HG03097 (cell line): ENCODE measurements around the gene KCTD5.
"Not testable (repeated sequence)": the region's sequence is repeated elsewhere in the genome, so short reads cannot be mapped to it uniquely, and the experiment has no call there.

Experiments
- ATAC-seq: cut with Tn5 transposase; IDR thresholded peaks from one replicate; pipeline ENCODE4 v1.9.1; 2021; ENCODE audit not compliant: unreplicated experiment, low FRiP score

Gene KCTD5

DNA sequence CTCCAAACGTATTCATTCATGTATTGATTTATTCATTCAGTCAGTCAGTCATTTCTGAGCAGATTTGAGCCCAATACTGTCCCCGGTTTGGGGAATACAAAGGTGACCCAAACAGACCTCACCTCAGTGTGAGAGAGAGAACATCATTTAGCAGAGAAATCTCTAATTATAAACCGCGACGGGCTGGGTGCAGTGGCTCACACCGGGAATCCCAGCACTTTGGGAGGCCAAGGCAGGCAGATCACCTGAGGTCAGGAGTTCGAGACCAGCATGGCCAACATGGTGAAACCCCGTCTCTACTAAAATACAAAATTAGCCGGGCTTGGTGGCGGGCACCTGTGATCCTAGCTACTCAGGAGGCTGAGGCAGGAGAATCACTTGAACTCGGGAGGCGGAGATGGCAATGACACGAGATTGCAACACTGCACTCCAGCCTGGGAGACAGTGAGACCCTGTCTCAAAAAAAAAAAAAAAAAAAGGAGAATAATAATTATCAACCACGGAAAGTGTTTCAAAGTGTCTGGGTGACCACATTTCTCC, 39.4 kb downstream of the KCTD5 start:
- ATAC-seq = not testable (repeated sequence)

DNA sequence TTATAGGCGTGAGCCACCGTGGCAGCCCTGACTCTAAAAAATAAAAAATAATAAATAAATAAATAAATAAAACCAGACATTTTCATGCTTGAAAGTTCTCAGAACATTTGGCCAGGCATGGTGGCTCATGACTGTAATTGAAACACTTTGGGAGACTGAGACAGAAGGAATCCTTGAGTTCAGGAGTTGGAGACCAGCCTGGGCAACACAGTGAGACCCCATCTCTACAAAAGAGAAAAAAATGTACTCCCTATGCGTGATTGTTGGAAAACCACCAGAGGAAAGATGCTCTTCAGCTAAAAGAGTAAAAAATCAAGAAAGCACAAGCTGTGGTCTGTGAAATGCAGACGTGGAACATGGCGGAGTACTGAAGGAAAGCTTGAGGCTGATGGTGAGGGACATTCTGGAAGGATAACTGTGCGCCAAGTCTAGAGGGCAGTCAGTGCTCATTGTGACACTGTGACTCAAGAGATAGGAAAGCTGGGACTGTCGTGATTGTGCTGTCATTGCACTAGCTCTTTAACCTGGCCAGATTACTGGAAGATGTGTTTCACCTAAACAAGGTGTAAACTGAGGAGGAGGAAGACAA, 41.9 kb downstream of the KCTD5 start:
- no peak for ATAC-seq

DNA sequence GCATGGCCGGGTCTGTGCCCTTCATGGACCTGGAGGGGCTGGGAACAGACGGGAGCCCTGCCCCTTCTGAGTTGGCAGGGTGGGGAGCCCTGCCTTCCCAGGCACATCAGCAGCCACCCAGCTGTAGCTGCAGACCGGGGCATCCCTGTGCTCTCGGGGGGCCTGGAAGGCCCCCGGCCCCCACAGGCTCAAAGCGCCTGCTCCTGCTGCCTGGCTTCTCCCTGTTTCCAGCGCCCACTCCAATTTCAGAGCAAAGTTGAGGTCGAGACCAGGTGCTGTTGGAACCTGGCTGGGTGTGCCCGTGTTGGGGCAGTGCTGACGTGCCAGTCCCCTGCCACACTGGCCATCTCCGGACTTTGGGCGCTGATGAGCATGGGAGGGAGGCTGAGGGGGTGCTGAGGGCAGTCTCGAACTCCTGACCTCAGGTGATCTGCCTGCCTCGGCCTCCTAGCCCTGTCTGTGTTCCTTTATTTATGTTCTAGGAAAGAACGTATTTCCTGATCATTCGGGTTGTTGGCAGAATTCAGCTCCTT, 42.6 kb downstream of the KCTD5 start:
- ATAC-seq = no peak

DNA sequence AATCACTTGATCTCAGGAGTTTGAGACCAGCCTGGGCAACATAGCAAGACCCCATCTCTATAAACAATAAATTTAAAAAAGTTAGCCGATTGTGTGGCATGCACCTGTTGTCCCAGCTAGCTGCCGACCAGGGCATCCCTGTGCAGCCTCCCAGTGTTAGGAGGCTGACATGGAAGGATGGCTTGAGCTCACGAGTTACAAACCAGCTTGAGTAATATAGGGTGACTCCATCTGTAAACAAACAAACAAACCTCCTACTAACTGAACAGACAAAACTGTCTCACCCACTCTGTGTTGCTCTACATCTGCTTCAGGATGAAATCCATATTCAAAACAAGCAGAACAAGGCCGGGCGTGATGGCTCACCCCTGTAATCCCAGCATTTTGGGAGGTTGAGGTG, 44.6 kb downstream of the KCTD5 start:
- ATAC-seq = no peak

DNA sequence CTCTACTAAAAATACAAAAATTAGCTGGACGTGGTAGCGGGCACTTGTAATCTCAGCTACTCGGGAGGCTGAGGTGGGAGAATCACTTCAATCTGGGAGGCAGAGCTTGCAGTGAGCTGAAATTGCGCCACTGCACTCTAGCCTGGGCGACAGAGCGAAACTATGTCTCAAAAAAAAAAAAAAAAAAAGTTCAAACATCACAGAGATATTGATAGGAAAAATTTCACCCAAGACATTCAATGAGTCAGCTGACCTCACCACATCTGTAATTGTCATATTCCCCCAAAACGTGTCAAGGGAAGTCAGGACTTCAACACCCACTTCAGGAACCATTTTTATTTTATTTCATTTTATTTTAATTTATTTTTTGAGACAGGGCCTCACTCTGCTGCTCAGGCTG, 45.7 kb downstream of the KCTD5 start:
- ATAC-seq = no peak

DNA sequence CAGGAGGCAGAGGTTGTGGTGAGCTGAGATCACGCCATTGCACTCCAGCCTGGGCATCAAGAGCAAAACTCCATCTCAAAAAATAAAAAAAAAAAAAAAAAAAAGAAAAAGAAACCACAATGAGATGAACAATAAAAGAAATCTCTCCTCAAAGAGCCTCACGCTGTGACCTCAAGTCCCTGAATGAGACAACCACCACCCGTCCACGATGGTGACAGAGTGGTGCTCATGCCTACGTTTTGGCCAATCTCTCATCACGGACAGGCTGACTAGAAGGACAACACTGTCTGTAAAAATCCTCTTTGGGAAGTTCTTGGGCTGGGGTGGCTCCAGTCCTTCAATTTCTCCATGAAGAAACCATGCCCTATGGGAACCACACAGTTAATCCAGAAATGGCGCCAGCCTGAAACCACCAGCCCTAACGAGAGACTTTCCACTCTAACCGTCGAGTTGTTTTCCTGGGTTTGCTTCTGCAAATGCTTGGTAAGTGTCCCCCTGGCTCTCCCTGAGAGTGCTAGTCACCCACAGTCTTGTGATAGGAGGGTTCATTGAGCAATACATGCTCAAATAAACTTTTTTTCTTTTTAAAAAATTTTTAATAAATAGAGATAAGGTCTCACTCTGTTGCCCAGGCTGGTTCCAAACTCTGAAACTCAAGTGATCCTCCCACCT, 52.7 kb downstream of the KCTD5 start:
- no peak for ATAC-seq

DNA sequence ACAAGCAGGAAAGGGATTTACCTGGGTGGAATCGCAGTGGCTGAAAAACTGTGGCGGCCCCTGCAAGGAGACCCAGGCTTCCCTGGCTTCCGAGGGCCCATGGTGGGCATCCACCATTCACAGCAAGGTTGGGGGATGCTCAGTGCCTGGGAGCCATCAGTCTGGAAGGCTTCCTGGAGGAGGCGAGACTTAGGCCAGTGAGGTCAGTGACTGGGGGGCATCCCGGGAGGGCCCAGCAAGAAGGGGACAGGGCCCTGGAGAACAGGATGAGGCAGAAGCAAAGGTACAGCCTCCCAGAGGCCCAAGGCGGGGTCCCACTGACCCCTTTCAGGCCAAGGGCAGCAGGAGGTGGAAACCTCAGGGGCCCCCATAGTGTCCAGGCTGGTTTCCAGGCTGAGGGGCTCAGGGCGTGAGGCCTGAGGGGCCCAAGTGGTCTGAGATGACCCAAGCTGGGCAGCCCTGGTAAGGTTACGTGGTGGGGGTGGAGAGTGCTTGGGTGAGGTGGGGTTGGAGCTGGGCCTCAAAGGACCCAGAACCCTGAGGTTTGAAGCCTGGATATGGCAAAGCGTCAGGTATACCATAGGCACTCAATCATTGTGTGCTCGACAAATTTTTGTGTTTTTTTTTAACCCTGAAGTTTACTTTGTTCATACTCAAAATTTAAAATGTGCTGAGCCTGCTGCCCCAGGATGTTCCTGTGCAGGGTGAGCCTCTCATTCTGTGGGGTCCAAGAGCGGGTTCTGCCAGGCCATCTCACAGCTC, 54.3 kb downstream of the KCTD5 start:
- ATAC-seq = no peak

DNA sequence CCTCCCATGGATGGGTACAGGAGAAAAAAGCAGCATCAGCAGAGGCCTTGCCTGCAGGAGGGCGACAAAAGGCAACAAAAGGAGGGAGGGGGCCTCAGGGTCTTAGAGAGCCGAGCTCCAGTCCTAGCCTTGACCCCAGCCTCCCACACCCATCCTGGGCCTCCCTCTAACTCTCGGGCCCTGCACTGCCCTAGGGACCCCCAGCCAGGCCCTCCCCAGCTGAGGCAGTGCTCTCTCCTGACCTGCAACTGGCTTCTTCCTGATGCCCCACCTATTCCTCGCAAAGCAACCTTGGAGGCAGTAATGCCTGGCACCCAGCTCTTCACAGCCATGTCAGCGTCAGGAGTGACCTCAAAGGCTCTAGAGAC, 54.9 kb downstream of the KCTD5 start:
- no peak for ATAC-seq

DNA sequence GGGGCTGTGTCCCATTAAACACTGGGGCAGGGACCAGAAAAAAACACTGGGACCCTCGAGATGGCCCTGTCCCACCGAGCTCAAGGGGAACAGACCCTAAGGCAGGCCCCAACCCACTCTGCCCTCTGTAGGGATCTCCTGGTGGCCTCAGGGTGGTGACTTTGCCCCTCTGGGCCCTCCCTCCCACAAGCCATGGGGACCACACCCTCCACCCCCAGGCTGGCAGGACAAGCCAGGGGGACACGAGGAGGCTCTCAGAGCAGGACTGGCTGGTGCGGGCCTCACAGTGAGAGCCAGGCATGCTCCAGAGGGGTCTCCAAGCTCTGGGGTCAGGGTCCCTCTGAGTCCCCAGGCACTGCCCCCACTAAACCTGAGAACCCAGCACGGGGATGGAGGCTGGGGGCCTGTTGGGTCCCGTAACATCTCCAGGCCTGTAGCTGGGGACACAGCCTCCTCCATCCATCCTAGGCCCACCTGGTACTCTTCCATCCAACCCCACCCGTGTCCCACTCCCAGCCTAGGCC, 55.6 kb downstream of the KCTD5 start:
- ATAC-seq = no peak

DNA sequence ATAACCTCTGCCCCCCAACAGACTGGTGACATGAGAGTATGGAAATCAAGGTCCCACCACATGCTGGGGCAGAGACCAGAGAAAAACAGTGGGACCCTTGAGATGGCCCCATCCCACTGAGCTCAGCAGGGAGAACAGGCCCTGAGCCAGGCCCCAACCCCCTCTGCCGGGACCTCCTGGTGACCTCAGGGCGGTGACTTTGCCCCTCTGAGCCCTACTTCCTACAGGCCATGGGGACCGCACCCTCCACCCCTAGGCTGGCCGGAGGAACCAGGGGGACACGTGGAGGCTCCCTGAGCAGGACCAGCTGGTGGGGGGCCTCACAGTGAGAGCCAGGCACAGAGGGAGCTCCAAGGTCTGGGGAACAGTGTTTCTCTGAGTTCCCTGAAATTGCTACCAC, 56.3 kb downstream of the KCTD5 start:
- no peak for ATAC-seq

DNA sequence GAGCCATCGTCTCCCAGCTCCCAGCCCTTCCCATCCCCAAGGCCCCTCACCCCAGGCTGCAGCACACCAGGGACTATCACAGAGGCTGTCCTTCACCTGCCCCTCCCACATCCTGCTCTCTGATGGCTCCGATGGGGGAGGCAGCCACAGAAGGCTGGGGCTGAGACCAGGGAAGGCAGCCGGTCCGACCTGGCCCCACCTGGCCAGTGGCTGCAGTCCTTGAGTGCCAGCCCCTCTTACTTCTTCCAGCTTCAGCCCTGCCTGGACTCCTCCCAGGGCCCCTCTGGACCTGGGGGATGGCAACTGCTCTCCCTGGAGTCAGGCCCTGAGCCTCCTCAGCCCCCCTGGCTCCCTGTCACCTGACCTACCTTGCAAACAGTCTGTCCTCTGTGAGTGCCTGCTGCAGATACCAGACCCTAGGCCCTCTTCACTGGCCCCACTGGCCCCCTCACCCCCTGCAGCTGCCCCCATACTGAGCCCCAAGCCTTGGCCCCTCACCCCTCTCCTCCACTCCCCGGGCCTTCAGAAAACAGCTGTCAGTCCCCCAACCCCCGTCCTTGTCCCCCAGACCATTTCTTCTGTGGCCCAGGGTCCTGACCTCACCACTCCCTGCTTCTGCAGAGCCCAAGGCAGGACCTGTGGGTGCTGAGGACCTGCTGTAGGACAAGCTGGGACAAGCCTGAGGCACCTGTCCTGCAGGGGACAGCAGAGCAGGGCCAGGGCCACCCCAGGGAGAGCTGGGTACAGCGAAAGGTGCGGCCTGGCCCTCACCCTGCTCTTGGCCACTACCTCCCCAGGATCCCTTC, 57.5 kb downstream of the KCTD5 start:
- no peak for ATAC-seq

DNA sequence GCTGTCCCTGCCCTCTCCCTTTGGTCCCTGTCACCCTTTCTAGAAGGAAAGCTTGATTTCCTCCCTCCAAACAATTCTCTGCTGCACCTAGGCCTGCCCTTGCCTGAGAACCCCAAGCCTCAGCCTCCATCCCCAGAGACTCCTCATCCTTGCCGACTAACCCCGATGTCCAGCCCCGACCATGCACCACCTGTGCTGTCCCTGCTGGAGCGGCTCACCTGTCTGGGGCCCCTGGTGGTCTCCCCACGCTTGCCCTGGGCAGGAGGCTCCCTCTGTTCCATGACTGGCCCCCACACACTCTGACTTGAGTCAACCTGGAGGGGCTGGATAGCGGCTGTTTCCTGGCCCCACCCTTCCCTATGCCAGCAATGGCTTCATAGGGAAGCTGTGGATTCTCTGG, 58.2 kb downstream of the KCTD5 start:
- ATAC-seq = no peak

DNA sequence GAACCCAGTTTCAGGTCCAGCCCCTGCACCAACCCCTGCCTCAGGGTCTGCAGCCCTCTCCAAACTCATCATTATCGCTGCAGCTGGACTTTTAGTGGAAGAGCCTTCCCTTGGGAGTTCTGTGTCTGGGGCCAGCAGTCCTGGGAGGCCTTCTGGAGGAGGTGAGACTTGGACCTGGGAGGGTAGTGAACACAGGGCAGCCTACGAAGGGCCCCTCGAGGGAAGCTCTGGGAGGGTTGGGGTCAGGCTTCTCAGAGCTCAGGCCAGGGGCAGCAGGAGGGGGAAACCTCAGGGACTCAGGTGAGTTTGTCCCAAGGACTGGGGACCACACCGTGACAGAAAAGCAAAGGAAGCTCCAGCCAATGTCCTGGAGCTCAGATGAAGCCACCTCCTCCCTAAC, 58.8 kb downstream of the KCTD5 start:
- no peak for ATAC-seq

DNA sequence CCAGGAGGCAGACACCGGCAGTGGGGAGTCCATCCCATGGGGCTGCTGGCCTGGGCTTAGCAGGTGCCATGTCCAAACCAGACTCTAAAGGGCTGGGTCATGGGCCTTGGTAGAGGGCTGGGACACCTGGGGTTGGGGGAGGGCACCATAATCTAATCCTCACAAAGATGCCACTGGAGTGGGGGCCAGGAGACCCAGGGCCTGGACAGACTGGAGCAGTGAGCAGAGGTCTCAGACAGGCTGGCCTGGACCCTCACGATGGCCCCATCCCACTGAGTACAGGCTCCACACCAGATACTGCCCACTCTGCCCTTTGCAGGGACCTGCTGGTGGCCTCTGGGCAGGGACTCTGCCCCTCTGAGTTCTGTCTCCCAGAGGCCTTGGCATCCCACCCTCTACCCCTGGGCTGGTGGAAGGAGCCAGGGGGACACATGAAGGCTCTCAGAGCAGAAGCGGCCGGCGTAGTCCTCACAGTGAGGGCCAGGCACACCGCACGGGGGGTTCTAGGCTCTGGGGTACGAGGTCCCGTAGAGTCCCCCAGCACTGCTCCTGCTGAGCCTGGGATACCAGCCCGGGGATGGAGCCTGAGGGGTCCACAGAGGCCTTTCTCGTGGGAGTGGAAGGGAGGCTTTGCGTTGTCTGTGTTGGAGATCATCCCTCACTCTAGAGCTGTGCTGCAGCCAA, 60.1 kb downstream of the KCTD5 start:
- no peak for ATAC-seq

DNA sequence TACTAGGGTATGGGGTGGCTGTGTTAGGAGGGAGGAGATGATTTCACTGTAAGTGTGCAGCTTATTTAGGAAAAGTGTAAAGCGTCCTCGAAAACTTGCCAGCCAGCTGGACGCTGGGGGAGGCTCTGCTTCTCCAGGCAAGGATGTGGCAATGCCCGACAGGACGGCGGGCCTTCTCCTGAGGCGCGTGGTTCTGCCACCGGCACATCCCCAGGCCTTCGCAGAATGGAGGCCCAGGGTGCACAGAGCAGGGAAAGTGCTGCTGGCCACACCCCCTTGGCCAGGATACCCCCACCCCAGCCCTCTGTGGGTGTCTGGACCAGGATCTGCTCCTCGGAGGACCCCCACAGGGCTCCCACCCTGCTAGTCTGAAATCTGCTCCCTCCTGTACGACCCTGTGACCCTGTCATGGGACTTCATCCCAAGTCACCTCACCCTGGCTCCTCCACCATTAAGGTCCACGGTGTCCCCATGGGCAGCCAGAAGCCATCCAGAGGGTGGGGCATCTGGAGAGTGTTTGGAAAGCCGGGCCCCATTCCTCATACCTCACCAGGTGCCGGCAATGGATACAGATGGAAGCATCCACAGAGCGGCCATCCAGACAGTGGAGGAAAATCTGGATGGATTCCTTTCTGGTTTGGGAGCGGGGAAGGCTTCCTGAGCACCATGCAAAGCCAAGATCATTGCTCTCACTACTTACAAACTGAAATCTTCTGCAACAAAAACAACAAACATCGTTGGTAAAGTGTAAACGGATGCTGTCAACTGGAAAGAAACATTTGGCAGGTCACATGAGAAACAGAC, 60.9 kb downstream of the KCTD5 start:
- no peak for ATAC-seq

DNA sequence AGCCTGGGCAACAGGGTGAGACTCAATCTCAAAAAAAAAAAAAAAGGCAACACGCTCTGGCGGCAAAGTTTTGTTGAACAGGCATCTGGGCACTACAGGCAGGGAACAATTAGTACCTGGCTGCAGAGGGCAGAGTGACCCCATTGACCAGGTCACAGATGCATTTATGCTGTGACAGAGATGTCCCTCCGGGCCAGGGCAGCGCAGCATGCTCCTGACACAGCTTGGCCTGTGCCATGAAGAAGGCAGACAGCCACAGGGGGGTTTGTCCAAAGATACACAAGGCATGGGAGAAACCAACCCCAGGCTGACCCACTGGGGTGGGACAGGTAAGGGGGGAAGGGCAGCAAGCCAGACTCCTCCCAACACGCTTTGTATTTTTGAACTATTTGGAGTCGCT, 62.4 kb downstream of the KCTD5 start:
- ATAC-seq = no peak

DNA sequence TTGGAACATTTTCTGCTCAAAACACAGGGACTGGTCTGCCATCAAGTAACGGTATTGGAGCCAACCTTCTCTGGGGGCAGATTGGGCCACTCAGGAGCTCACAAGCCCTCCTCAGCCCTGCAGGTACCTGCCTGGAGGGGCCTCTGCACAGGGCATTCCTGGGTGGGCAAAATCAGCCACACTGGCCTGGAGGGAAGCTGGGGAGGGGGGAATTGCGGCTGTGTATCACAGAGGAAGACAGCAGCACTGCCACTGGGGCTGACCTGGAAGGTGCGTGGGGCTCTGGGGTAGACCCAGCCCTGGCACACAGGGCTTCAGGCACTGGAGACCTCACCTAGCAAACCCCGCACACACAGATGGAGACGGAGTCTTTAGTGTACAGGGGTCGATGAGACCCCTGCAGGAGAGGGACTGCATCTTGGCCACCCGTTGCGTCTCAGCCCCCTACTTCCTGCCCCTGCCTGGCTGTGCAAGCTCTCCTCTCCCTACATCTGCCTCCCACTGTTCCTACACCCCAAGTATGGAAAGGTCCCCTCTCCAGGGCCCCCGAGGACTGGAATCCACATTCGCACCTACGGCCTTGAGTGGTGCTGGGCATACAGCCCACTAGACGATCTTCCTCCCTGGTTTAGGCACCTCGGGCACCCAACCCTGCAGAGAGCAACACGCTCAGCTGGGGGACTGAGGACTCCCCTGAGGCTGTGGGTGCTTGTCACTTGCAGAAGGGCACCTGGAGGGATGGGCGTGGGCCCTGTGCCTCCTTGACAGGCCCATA, 63.0 kb downstream of the KCTD5 start:
- ATAC-seq = no peak

DNA sequence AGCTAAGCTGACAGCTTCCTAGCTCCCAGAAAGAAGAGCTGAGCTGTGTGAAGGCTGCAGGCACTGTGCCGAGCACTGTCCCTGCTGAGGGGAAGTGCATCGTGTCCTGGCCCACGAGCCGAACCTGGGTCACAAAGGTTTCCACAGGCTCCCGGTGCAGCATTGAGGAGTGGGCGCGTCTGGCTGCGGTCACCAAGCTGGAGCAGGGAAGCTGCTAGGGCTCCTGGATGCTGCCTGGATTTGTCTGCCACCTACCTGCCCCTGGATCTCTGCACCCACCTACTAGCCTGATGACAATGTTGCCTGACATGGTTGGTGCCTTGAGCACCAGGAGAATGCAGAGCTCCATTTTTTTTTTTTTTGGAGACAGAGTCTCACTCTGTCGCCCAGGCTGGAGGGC, 63.6 kb downstream of the KCTD5 start:
- no peak for ATAC-seq
